OCI-LY7 (cell line): ENCODE measurements around the gene MTHFR. TPM values are rescaled to one million over a fixed set of nuclear protein-coding genes. Genes with fewer than 3 reads are reported as not detected.

Source experiments
- BruUV-seq: library from RNA; stranded (reverse); fragments of 400-500 nt; replicated peaks from 2 replicates; lab custom pipeline; 2021; lab: Mats Ljungman, UMichigan
- CTCF ChIA-PET: fragments of 300-600 bp; sonication (Branson Sonifier 250); formaldehyde crosslinking; loops from one replicate; lab custom pipeline; 2022; ENCODE audit warnings: antibody characterized with exemption; ENCODE audit not compliant: unreplicated experiment; lab: Charles Lee
- POLR2A ChIA-PET: fragments of 300-600 bp; sonication (Branson Sonifier 250); formaldehyde crosslinking; loops from one replicate; lab custom pipeline; 2022; ENCODE audit warnings: antibody characterized with exemption; lab: Charles Lee
- DNase-seq: peaks from one replicate; pipeline ENCODE4 v3.0.0-alpha.2; 2015; ENCODE audit warnings: low spot score
- H2AFZ ChIP-seq: fragments of 200-600 bp; sonication (generic), shearing (Covaris generic); 2 replicates; pipeline ENCODE4 v1.6.1; 2014; ENCODE audit warnings: mild to moderate bottlenecking, antibody characterized with exemption, low read length, moderate library complexity
- H3K27ac ChIP-seq: fragments of 200-600 bp; sonication (generic); 2 replicates; pipeline ENCODE4 v1.5.1; 2014; ENCODE audit warnings: mixed run types, low read depth, mild to moderate bottlenecking, moderate library complexity, low read length, inconsistent platforms; ENCODE audit not compliant: poor library complexity, severe bottlenecking
- H3K36me3 ChIP-seq: fragments of 200-600 bp; sonication (generic); 2 replicates; pipeline ENCODE4 v1.6.1; 2014; ENCODE audit warnings: mild to moderate bottlenecking, antibody characterized with exemption, low read length, moderate library complexity, mixed read lengths; ENCODE audit not compliant: insufficient read depth
- H3K4me1 ChIP-seq: fragments of 200-600 bp; sonication (generic); 2 replicates; pipeline ENCODE4 v1.5.1; 2014; ENCODE audit warnings: mild to moderate bottlenecking, low read length; ENCODE audit not compliant: insufficient read depth, poor library complexity, severe bottlenecking
- H3K4me2 ChIP-seq: fragments of 200-600 bp; sonication (generic); 2 replicates; pipeline ENCODE4 v1.6.1; 2014; ENCODE audit warnings: mild to moderate bottlenecking, low read length
- H3K4me3 ChIP-seq: fragments of 200-600 bp; sonication (generic); 2 replicates; pipeline ENCODE4 v1.5.1; 2014; ENCODE audit warnings: mild to moderate bottlenecking, low read depth, low read length; ENCODE audit not compliant: poor library complexity, severe bottlenecking
- H3K79me2 ChIP-seq: fragments of 200-600 bp; sonication (generic); 2 replicates; pipeline ENCODE4 v1.6.1; 2016; ENCODE audit warnings: low read depth, mild to moderate bottlenecking, low read length, moderate library complexity, mixed read lengths; ENCODE audit not compliant: insufficient read depth
- H3K9me2 ChIP-seq: fragments of 200-600 bp; sonication (generic); 2 replicates; pipeline ENCODE4 v1.6.1; 2016; ENCODE audit warnings: mild to moderate bottlenecking, low read length, mixed read lengths; ENCODE audit not compliant: insufficient read depth
- H3K9me3 ChIP-seq: fragments of 200-600 bp; sonication (generic); 2 replicates; pipeline ENCODE4 v1.6.1; 2014; ENCODE audit warnings: mild to moderate bottlenecking, mixed run types, low read length, mixed read lengths
- H4K20me1 ChIP-seq: fragments of 200-600 bp; sonication (generic); 2 replicates; pipeline ENCODE4 v1.6.1; 2014; ENCODE audit warnings: mild to moderate bottlenecking, antibody characterized with exemption, low read length, moderate library complexity, mixed read lengths; ENCODE audit not compliant: insufficient read depth
- CTCF ChIP-seq: fragments of 200-600 bp; sonication (generic); conservative IDR thresholded peaks from 2 replicates; pipeline ENCODE4 v1.5.1; 2014; ENCODE audit warnings: mild to moderate bottlenecking, antibody characterized with exemption, low read length, moderate library complexity, mixed read lengths
- EZH2phosphoT487 ChIP-seq: fragments of 200-600 bp; sonication (generic); IDR thresholded peaks from 2 replicates; pipeline ENCODE4 v1.6.1; 2018; ENCODE audit warnings: low read depth, borderline replicate concordance, mild to moderate bottlenecking, mixed run types, antibody characterized with exemption, low read length, moderate library complexity, mixed read lengths
- intact Hi-C: fragments of 100-400 bp; cut with micrococcal nuclease; formaldehyde crosslinking; loops from one replicate; pipeline ENCODE4 v1.10.0; 2022; ENCODE audit not compliant: unreplicated experiment
- total RNA-seq, 2 experiments: library from RNA; depleted of rRNA in 1 of 2; stranded (reverse); fragments of >200 nt in 1 of 2; shearing (Covaris generic) in 1 of 2; gene quantifications; 2 replicates each; pipeline ENCODE4 v1.2.3, GENCODE V29; 2014 to 2022

Gene MTHFR
- total RNA-seq, 2 experiments from 2014 or later, result 31.6 to 54.6 TPM

DNA sequence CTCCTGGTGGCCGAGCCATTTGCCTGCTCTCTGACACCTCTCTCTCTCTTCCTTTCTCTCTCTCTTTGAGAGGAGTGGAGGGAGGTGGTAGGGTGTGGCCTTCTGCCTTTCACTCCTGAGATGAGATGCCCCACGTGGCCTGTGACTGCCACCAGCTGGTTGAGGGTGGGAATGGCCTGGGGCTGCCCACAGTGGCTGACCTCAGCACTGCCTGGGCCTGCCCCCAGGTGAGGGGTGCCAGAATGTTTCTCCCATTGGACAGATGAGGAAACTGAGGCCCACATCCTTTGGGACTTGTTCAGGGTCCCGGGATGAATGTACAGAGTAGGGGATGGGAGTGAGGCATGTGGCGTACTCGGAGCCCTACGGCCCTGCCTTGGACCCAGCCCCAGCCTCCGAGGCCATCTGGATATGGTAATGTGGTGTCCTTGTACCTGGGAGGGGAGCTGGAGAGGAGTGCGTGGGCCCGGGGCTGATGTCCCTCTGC lies 56.5 kb downstream of the MTHFR start:
- Histone ChIP-seq H3K9me3 (0 out of 2 replicates have a peak, but pooled peaks cover under 1% of the 10 kb centered on the region), H3K4me3 (no peak overlapping the region), H3K9me2 (no peaks in the 10 kb centered on the region), H3K36me3 (peaks cover 20% of the 10 kb centered on the region; the same call in 1 of the 2 replicates), H3K27ac (no peak overlapping the region), H4K20me1 (no peaks in the 10 kb centered on the region), H2AFZ (no peak overlapping the region), H3K4me1 (no peaks in the 10 kb centered on the region), H3K79me2 (no peaks in the 10 kb centered on the region), H3K4me2 (no peak overlapping the region)
- no peak for DNase-seq
- TF ChIP-seq EZH2phosphoT487, result no peak
- TF ChIP-seq CTCF, result peak; percentile 47
- POLR2A ChIA-PET, result no interaction called here
- intact Hi-C loops, result no loop called here
- no TSS peak for BruUV-seq
- CTCF ChIA-PET, result no interaction called here

DNA sequence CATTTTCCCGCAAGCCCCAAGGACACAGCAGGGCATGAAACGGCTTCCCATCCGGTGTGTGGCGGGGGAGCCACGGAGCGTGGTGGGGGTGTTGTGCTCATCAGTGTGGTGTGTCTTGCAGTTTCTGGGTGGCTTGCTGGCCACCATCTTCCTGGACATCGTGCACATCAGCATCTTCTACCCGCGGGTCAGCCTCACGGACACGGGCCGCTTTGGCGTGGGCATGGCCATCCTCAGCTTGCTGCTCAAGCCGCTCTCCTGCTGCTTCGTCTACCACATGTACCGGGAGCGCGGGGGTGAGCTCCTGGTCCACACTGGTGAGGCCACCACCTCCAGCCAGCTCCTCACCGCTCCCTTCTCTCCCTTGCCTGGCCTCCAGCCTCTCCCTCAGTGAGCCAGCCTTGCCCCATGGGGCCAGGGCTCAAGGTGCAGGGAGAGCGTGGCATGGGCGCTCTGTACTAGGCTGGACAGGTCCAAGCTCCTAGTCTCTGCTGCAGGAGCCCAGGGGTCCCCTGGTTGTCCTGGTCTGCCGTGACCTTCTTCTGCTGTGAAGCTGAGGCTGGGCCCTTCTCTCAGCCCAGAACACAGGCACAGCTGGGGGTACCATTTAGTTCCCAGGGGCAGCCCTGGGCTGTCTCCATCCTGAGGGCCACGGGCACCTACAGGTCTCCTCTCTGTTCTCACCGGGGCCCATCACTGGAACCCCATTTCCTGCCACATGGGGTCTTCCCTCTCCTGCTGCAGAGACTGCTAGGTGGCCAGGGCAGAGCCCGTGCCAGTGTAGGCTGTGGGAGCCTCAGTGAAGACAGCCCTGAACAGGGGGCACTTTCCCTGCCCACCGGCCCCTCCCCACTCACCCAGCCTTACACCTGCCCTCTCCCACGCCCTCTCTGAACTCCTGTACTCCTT lies 57.2 kb downstream of the MTHFR start:
- Histone ChIP-seq H3K27ac (no peak overlapping the region), H3K4me3 (no peak overlapping the region), H3K9me2 (no peaks in the 10 kb centered on the region), H3K79me2 (no peaks in the 10 kb centered on the region), H4K20me1 (no peaks in the 10 kb centered on the region), H3K4me1 (no peaks in the 10 kb centered on the region), H3K4me2 (no peak overlapping the region), H2AFZ (no peak overlapping the region), H3K36me3 (peaks cover 20% of the 10 kb centered on the region; the same call in 1 of the 2 replicates), H3K9me3 (no peaks in the 10 kb centered on the region)
- no peak for DNase-seq
- TF ChIP-seq EZH2phosphoT487 (no peak), CTCF (no peak)
- CTCF ChIA-PET, result no interaction called here
- POLR2A ChIA-PET, result interaction anchor here (0.6 kb wide), 1 partner anchor 613 kb away, joined by 3 read pairs; no protein-coding TSS in a partner anchor
- no TSS peak for BruUV-seq
- intact Hi-C loops, result no loop called here
